Measurements from ENCODE around the gene SERINC5. TPM values are rescaled to one million over a fixed set of nuclear protein-coding genes. Genes with fewer than 3 reads are reported as not detected.

The SERINC5 gene
- total RNA-seq, 1 experiment from 2014 or later: 128 TPM

- H3K4me3 Mint-ChIP-seq: no peak overlapping the region
- H3K27me3 Mint-ChIP-seq (ENCODE audit: low read depth): peaks cover 3% of the 10 kb centered on the region; the same call in 1 of the 2 replicates
- 0 out of 2 replicates have a peak, but pooled peaks cover 3% of the 10 kb centered on the region for H3K9me3 Mint-ChIP-seq
- H3K4me1 Mint-ChIP-seq: peaks cover 22% of the 10 kb centered on the region
- H3K27ac Mint-ChIP-seq: no peak overlapping the region
- peaks cover 3% of the 10 kb centered on the region; the same call in 1 of the 2 replicates for H3K36me3 Mint-ChIP-seq
- TF ChIP-seq ZNF232 (CRISPR knock-in tag; IDR thresholded peaks at IDR 0.05) (no peak), ATF6 (CRISPR knock-in tag; IDR thresholded peaks at IDR 0.05) (no peak), GTF2I (CRISPR knock-in tag; conservative IDR thresholded peaks at IDR 0.05) (no peak), ATF2 (CRISPR knock-in tag; IDR thresholded peaks at IDR 0.05; ENCODE audit: borderline replicate concordance, low read depth) (no peak), PREB (CRISPR knock-in tag; IDR thresholded peaks at IDR 0.05; ENCODE audit: borderline replicate concordance) (no peak), TEAD4 (CRISPR knock-in tag; IDR thresholded peaks at IDR 0.05) (no peak)
- ATAC-seq (no peak), DNase-seq (ENCODE audit: low spot score) (no peak)
- CTCF ChIA-PET: no interaction called here
- POLR2A ChIA-PET: no interaction called here
Observed at GRCh38 chr5:80259511-80260203, 3.8 kb upstream of the SERINC5 start.

GRCh38 chr5:80255431-80255810 is 427 bp downstream of the SERINC5 start:
- 0 out of 2 replicates have a peak, but pooled peaks cover 3% of the 10 kb centered on the region for H3K9me3 Mint-ChIP-seq
- H3K4me3 Mint-ChIP-seq: peak overlapping the region; percentile 93
- H3K4me1 Mint-ChIP-seq: peaks cover 64% of the 10 kb centered on the region
- no peak overlapping the region for H3K27ac Mint-ChIP-seq
- ChIA-PET CTCF (interaction anchor here (0.6 to 5.0 kb wide), 11 partner anchors 9 to 1123 kb away, joined by 3 to 31 read pairs (median 5); no protein-coding TSS in a partner anchor), POLR2A (interaction anchor here (0.6 to 3.0 kb wide), 13 partner anchors 8 to 158 kb away, joined by 3 to 37 read pairs (median 7); no protein-coding TSS in a partner anchor)
- peaks cover 3% of the 10 kb centered on the region; the same call in 1 of the 2 replicates for H3K27me3 Mint-ChIP-seq (ENCODE audit: low read depth)
- peak; percentile 10 for ATAC-seq
- peaks cover 11% of the 10 kb centered on the region for H3K36me3 Mint-ChIP-seq
- DNase-seq (ENCODE audit: low spot score): peak; percentile 54
- no peak for TF ChIP-seq ZNF138 (CRISPR knock-in tag; conservative IDR thresholded peaks at IDR 0.05)
- TF ChIP-seq NFATC4 (CRISPR knock-in tag; IDR thresholded peaks at IDR 0.05): no peak
- TF ChIP-seq NFYB (CRISPR knock-in tag; conservative IDR thresholded peaks at IDR 0.05; ENCODE audit: low read depth): no peak
- no peak for TF ChIP-seq FOXJ3 (CRISPR knock-in tag; IDR thresholded peaks at IDR 0.05; ENCODE audit: borderline replicate concordance)
- no peak for TF ChIP-seq STAT6 (CRISPR knock-in tag; conservative IDR thresholded peaks at IDR 0.05; ENCODE audit: low read depth)
- TF ChIP-seq RORB (CRISPR knock-in tag; IDR thresholded peaks at IDR 0.05): no peak
- TF ChIP-seq TCF7 (CRISPR knock-in tag; IDR thresholded peaks at IDR 0.05; ENCODE audit: low read depth): 0 out of 2 replicates have a peak, but pooled peaks have one; percentile 6
- peak; percentile 13; the same call in 1 of the 2 replicates for TF ChIP-seq ZBTB43 (CRISPR knock-in tag; IDR thresholded peaks at IDR 0.05)
- 0 out of 2 replicates have a peak, but pooled peaks have one; percentile 41 for TF ChIP-seq TEAD4 (CRISPR knock-in tag; IDR thresholded peaks at IDR 0.05)
- 0 out of 2 replicates have a peak, but pooled peaks have one; percentile 33 for TF ChIP-seq SMAD3 (CRISPR knock-in tag; IDR thresholded peaks at IDR 0.05; ENCODE audit: borderline replicate concordance)
- no peak for TF ChIP-seq ATF3 (CRISPR knock-in tag; conservative IDR thresholded peaks at IDR 0.05)
- no peak for TF ChIP-seq RELA (CRISPR knock-in tag; IDR thresholded peaks at IDR 0.05; ENCODE audit: borderline replicate concordance)
- TF ChIP-seq ZNF317 (CRISPR knock-in tag; IDR thresholded peaks at IDR 0.05; ENCODE audit: borderline replicate concordance, low read depth): no peak
- TF ChIP-seq AR (CRISPR knock-in tag; IDR thresholded peaks at IDR 0.05): no peak
- TF ChIP-seq HMGA2 (CRISPR knock-in tag; IDR thresholded peaks at IDR 0.05): no peak
- no peak for TF ChIP-seq ATF1 (CRISPR knock-in tag; IDR thresholded peaks at IDR 0.05)
- TF ChIP-seq FOXP1 (CRISPR knock-in tag; IDR thresholded peaks at IDR 0.05; ENCODE audit: borderline replicate concordance): no peak

All from WTC11 (cell line).